ENCODE data around the gene PRIMA1. TPM values are rescaled to one million over a fixed set of nuclear protein-coding genes. Genes with fewer than 3 reads are reported as not detected.

The PRIMA1 gene
- polyA plus RNA-seq, 1 of the 3 experiments (the other 2 are of a cell fraction), result 0.18 TPM

DNA sequence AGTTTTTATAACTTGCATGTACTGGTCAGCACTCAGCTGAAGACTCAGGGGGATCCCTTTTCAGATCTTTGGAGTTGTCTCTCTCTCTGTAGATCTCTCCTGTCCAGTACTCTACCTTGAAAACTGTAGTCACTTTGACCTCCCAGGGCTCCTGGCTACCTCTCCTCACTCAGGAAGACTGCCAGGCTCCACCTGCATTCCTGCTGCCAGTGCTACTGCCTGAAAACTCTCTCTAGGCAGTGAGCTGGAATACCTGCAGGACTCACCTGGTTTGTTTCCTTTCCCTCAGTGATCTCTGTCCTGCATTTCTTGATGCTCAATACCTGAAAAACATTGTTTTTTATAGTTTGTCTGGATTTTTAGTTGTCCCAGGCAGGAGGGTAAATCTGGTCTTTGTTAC, 87.4 kb downstream of the PRIMA1 start (continued):
- TF ChIP-seq, protein P1, sequence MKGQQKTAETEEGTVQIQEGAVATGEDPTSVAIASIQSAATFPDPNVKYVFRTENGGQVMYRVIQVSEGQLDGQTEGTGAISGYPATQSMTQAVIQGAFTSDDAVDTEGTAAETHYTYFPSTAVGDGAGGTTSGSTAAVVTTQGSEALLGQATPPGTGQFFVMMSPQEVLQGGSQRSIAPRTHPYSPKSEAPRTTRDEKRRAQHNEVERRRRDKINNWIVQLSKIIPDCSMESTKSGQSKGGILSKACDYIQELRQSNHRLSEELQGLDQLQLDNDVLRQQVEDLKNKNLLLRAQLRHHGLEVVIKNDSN (IDR thresholded peaks at IDR 0.05; ENCODE audit: borderline replicate concordance, low read depth), result no peak
- TF ChIP-seq POLR2AphosphoS5 (IDR thresholded peaks at IDR 0.05; ENCODE audit: low read depth, low read length), result no peak
- TF ChIP-seq GABPA (IDR thresholded peaks at IDR 0.05; ENCODE audit: low read depth), result no peak
- no peak for TF ChIP-seq IRF3 (IDR thresholded peaks at IDR 0.05; ENCODE audit: low read depth, low read length)
- no peak for TF ChIP-seq EP300 (IDR thresholded peaks at IDR 0.05; ENCODE audit: borderline replicate concordance in 1 of 2, low read depth in 1 of 2, low read length in 1 of 2)

GRCh38 chr14:93693914-93694313, 94.4 kb downstream of the PRIMA1 start:
- Histone ChIP-seq H3K9me2 (no peaks in the 10 kb centered on the region), H2AFZ (ENCODE audit: low read depth) (no peak overlapping the region), H3K4me1 (ENCODE audit: control insufficient read depth in 1 of 2, insufficient read depth in 2 of 2, low read depth in 1 of 2, low read length in 1 of 2) (no peaks in the 10 kb centered on the region), H3K27ac (ENCODE audit: low read depth in 2 of 2, low read length in 1 of 2) (no peak overlapping the region), H3K79me2 (ENCODE audit: insufficient read depth) (no peaks in the 10 kb centered on the region), H3K9ac (no peak overlapping the region), H3F3A (replicated peaks; ENCODE audit: insufficient read depth) (no peaks in the 10 kb centered on the region), H4K20me1 (ENCODE audit: insufficient read depth) (no peaks in the 10 kb centered on the region), H3K27me3 (ENCODE audit: insufficient read depth) (no peaks in the 10 kb centered on the region), H3K4me2 (no peak overlapping the region), H3K36me3 (replicated peaks in 1 of 2; ENCODE audit: control insufficient read depth in 1 of 2, insufficient read depth in 2 of 2, low read length in 1 of 2) (peaks cover 0 to 2% of the 10 kb centered on the region in 2 experiments), H3K4me3 (ENCODE audit: low read depth in 2 of 2, low read length in 1 of 2) (no peak overlapping the region), H3K9me3 (no peaks in the 10 kb centered on the region; the same call in 1 of the 2 replicates)
- WGBS (ENCODE audit: low lambda C conversion rate), result 15% methylated on average over 6 of the region's 6 CpGs
- TF ChIP-seq SMC3 (IDR thresholded peaks at IDR 0.05; ENCODE audit: low read depth, low read length) (no peak), RAD21 (IDR thresholded peaks at IDR 0.05; ENCODE audit: low read length) (no peak), SIN3A (IDR thresholded peaks at IDR 0.05; ENCODE audit: borderline replicate concordance, low read depth, low read length) (no peak), JUND (IDR thresholded peaks at IDR 0.05) (no peak), EP300 (IDR thresholded peaks at IDR 0.05; ENCODE audit: borderline replicate concordance in 1 of 2, low read depth in 1 of 2, low read length in 1 of 2) (no peak), FOXM1 (IDR thresholded peaks at IDR 0.05; ENCODE audit: low read depth) (no peak), MXI1 (IDR thresholded peaks at IDR 0.05; ENCODE audit: low read depth, low read length) (no peak), POLR2AphosphoS5 (IDR thresholded peaks at IDR 0.05; ENCODE audit: low read depth, low read length) (no peak), FOSL2 (IDR thresholded peaks at IDR 0.05; ENCODE audit: borderline replicate concordance, low read depth) (no peak), TEAD4 (IDR thresholded peaks at IDR 0.05; ENCODE audit: borderline replicate concordance, insufficient read depth) (no peak), RCOR1 (IDR thresholded peaks at IDR 0.05; ENCODE audit: low read length) (no peak), NRF1 (IDR thresholded peaks at IDR 0.05; ENCODE audit: low read depth, low read length) (no peak)
- TF ChIP-seq, protein P1 (IDR thresholded peaks at IDR 0.05; ENCODE audit: borderline replicate concordance, low read depth), result no peak
- ChIA-PET CTCF (no interaction called here), POLR2A (no interaction called here)
- no peak for DNase-seq

Measured in SK-N-SH (cell line).